Tibial artery (tissue), 4 donors: Measurements from ENCODE around the gene FBXO28.

ENCODE experiments used
- DNase-seq, 2 donors: peaks; one replicate each; pipeline ENCODE4 v3.0.0-alpha.2; 2019
- H3K27ac ChIP-seq, 2 donors: fragments of 200-600 bp; sonication (generic) in 1 of 2; 1 replicate in 1 of 2; 2 replicates in 1 of 2; pipeline ENCODE4 v1.5.1; 2018 to 2019; ENCODE audit warnings: mild to moderate bottlenecking in 1 of 2
- H3K27me3 ChIP-seq, 2 donors: fragments of 200-600 bp; sonication (generic) in 1 of 2; one replicate each; pipeline versions ENCODE4 v1.5.1 to v1.6.0; 2016 to 2019
- H3K36me3 ChIP-seq, 3 donors: fragments of 200-600 bp; sonication (generic) in 2 of 3; one replicate each; pipeline ENCODE4 v1.5.1; 2016 to 2019; ENCODE audit warnings: mild to moderate bottlenecking in 2 of 3
- H3K4me1 ChIP-seq, 4 donors: fragments of 200-600 bp; sonication (generic) in 2 of 4; 1 replicate in 3 of 4; 2 replicates in 1 of 4; pipeline ENCODE4 v1.5.1; 2016 to 2019
- H3K4me3 ChIP-seq, 2 donors: fragments of 200-600 bp; sonication (generic) in 1 of 2; 1 replicate in 1 of 2; 2 replicates in 1 of 2; pipeline ENCODE4 v1.5.1; 2018 to 2019; ENCODE audit warnings: mild to moderate bottlenecking in 2 of 2
- H3K9me3 ChIP-seq, 3 donors: fragments of 200-600 bp; sonication (generic) in 1 of 3; one replicate each; pipeline ENCODE4 v1.5.1; 2016 to 2019
- intact Hi-C: fragments of 100-400 bp; cut with DNase I; formaldehyde crosslinking; loops from one replicate; pipeline ENCODE4 v1.15.0; 2023; ENCODE audit warnings: low total_unique reads
- TF ChIP-seq, protein P1 (sequence below), 2 experiments: fragments of 200-600 bp in 1 of 2; fragments of 450-650 bp in 1 of 2; IDR thresholded peaks; one replicate each; pipeline ENCODE4 v1.5.1; 2017 to 2019; ENCODE audit warnings: antibody characterized with exemption in 2 of 2, mild to moderate bottlenecking in 1 of 2, moderate library complexity in 1 of 2

FBXO28 gene

DNA sequence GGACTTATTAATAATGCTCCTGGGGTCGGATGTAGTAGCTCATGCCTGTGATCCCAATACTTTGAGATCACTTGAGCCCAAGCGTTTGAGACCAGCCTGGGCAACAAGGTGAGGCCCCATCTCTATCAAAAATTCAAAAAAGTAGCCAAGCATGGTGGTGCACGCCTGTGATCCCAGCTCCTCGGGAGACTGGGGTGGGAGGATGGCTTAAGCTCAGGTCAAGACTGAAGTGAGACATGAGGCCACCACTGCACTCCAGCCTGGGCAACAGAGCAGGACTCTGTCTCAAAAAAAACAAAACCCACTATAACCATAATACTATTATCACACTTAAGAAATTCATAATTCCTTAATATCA, 67.5 kb downstream of the FBXO28 start:
- Histone ChIP-seq H3K27ac (no peak overlapping the region), H3K27me3 (no peaks in the 10 kb centered on the region), H3K9me3 (no peaks in the 10 kb centered on the region), H3K4me3 (no peak overlapping the region), H3K4me1 (peaks cover 0 to 31% (median 18%) of the 10 kb centered on the region in 4 donors), H3K36me3 (no peaks in the 10 kb centered on the region)
- DNase-seq = no peak
- TF ChIP-seq, protein P1, sequence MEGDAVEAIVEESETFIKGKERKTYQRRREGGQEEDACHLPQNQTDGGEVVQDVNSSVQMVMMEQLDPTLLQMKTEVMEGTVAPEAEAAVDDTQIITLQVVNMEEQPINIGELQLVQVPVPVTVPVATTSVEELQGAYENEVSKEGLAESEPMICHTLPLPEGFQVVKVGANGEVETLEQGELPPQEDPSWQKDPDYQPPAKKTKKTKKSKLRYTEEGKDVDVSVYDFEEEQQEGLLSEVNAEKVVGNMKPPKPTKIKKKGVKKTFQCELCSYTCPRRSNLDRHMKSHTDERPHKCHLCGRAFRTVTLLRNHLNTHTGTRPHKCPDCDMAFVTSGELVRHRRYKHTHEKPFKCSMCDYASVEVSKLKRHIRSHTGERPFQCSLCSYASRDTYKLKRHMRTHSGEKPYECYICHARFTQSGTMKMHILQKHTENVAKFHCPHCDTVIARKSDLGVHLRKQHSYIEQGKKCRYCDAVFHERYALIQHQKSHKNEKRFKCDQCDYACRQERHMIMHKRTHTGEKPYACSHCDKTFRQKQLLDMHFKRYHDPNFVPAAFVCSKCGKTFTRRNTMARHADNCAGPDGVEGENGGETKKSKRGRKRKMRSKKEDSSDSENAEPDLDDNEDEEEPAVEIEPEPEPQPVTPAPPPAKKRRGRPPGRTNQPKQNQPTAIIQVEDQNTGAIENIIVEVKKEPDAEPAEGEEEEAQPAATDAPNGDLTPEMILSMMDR (IDR thresholded peaks at IDR 0.05) = no peak
- intact Hi-C loops = no loop called here

DNA sequence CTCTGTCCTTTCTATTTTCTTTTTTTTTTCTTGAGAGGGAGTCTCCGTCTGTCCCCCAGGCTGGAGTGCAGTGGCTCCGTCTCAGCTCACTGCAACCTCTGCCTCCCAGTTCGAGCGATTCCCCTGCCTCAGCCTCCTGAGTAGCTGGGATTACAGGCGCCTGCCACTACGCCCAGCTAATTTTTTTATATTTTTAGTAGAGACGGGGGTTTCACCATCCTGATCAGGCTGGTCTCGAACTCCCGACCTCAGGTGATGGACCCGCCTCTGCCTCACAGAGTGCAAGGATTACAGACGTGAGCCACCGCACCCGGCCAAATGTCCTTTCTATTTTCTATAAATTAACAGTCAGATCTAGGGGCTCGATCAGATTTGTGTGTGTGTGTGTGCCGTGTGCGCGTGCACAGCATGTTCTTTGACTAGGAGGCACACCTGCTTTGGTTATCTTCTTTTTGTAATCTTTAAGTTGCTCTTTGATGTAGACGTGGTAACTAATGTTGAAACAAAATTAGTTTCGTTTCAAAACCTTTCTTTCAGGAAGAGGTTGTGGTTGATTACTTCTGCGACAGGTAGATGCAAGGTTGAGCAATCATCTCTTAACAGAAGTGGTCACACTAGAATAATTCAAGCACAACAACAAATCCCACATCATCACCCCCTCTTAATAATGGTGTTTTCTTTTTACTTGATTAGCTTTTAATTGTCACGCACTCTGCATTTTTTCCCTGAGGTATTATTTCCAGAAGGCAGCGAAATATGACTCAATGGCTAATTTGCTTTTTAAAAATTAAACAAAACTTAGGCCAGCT, 68.3 kb downstream of the FBXO28 start:
- no peaks in the 10 kb centered on the region for H3K27me3 ChIP-seq
- no peaks in the 10 kb centered on the region for H3K36me3 ChIP-seq
- intact Hi-C loops = no loop called here
- H3K27ac ChIP-seq = peak overlapping the region; percentile 98
- TF ChIP-seq, protein P1 (IDR thresholded peaks at IDR 0.05) = no peak
- peak overlapping the region; percentile 85 to 97 for H3K4me3 ChIP-seq
- no peaks in the 10 kb centered on the region for H3K9me3 ChIP-seq
- peaks cover 0 to 39% (median 22%) of the 10 kb centered on the region in 4 donors for H3K4me1 ChIP-seq
- no peak for DNase-seq

DNA sequence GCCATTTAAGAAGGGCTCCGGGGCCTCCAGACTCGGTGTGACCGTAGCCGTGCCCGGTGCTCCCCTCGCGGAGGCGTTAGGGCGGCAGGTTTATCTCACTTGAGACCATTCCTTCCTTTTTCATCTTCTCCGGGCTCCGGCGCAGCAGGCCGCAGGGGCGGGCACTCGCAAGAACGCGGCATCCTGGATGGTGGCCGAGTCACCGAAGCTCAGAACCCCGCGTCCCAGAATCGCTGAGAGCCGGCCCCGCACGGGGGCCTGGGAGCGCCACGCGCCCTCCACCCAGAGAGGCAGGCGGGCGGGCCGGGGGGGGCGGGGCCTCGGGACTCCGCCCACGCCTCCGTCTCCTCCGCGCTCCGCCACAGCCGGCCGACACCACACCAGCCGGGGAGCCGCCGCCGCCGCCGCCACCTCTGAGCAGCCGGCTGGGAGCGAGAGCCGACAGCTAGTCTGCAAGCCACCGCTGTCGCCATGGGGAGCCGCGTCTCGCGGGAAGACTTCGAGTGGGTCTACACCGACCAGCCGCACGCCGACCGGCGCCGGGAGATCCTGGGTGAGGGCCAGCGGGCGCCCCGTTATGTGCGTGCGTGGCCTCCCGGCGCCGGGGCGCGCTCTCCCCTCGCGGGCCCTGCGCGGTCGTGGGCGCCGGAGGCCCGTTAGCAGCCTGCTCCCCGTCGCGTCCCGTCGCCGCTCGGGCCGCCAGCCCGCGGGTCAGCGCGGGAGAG, 69.1 kb downstream of the FBXO28 start, which contains the start of gene DEGS1:
Gene DEGS1, plus strand, starts transcription at position 375 of the 725 bp plus-strand sequence. Its CDS starts 97 bp downstream, at position 472.
- TF ChIP-seq, protein P1 (IDR thresholded peaks at IDR 0.05) = no peak

DNA sequence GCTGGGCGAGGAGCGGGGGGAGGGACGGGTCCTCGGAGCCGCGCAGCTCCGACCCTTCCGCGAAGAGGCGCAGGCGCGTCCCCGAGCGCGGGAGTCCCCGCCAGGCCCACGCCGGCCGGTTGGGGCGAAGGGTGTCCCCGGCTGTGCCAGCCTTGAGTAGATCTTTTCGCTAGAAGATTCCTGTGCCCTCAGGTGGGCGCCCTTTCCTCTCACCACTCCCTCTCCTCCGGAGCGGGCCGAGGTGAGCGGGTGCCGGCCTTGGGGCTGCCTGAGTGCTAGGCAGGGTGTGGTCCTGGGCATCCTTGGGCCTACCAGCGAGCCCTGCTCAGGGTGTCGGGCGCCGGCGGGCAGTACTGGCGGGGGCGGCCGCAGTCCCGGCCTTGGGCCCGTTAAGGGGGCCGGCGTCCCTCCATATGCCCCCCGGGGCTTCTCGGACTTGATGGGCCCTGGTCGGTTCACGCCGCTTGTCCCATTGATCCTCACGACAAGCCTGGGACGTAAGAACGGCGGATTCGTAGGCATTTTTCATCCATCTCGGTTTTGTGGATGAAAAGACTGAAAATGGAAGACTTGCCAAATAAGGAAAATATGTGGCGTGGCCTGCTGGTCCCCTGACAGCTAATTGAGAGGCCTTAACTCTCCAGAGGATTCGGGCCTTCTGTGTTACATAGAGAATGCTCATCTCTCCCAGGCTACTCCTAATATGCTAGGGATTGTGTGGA, 69.8 kb downstream of the FBXO28 start:
- intact Hi-C loops = no loop called here
- no peaks in the 10 kb centered on the region for H3K27me3 ChIP-seq
- peak overlapping the region; percentile 98 for H3K27ac ChIP-seq
- no peaks in the 10 kb centered on the region for H3K36me3 ChIP-seq
- peaks cover 0 to 46% (median 22%) of the 10 kb centered on the region in 4 donors for H3K4me1 ChIP-seq
- H3K9me3 ChIP-seq = no peaks in the 10 kb centered on the region
- peak in 1 of 2 donors; percentile 79 for DNase-seq
- H3K4me3 ChIP-seq = peak overlapping the region; percentile 85 to 97
- TF ChIP-seq, protein P1 (IDR thresholded peaks at IDR 0.05) = no peak

More for the DNA sequence above, 69.1 kb downstream of the FBXO28 start, which contains the start of gene DEGS1:
- peak within 1 kb of the TSS; percentile 98 for H3K27ac ChIP-seq
- peak; percentile 71 to 93 for DNase-seq
- H3K4me3 ChIP-seq = peak within 1 kb of the TSS; percentile 85 to 97
- H3K9me3 ChIP-seq = no peaks in the 10 kb centered on the region
- H3K36me3 ChIP-seq = no peaks in the 10 kb centered on the region
- no peaks in the 10 kb centered on the region for H3K27me3 ChIP-seq
- intact Hi-C loops = no loop called here
- H3K4me1 ChIP-seq = peaks cover 0 to 46% (median 22%) of the 10 kb centered on the region in 4 donors

DNA sequence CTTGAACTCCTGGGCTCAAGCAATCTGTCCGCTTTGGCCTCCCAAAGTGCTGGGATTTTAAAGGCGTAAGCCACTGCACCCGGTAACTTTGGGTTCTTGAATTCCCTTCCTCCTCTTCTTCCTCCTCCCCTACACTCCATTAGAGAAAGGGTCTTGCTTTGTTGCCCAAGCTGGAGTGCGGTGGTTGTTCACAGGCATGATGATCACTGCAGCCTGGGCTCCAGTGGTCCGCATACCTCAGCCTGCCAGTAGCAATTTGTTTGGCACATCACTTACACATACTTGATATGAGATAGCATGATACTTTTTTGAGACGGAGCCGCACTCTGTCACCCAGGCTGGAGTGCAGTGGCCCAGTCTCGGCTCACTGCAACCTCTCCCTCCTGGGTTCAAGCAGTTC, 71.3 kb downstream of the FBXO28 start:
- TF ChIP-seq, protein P1 (IDR thresholded peaks at IDR 0.05) = no peak
- H3K4me3 ChIP-seq = no peak overlapping the region
- peaks cover 0 to 8% (median 0%) of the 10 kb centered on the region in 3 donors for H3K36me3 ChIP-seq
- peak overlapping the region in 1 of 2 donors; percentile 98 for H3K27ac ChIP-seq
- H3K27me3 ChIP-seq = no peaks in the 10 kb centered on the region
- H3K9me3 ChIP-seq = no peaks in the 10 kb centered on the region
- intact Hi-C loops = no loop called here
- DNase-seq = no peak
- peaks cover 0 to 46% (median 22%) of the 10 kb centered on the region in 4 donors for H3K4me1 ChIP-seq
